ENCODE data around the gene KANSL1. TPM values are rescaled to one million over a fixed set of nuclear protein-coding genes. Genes with fewer than 3 reads are reported as not detected.

Gene KANSL1
- total RNA-seq, 1 donor from 2014 or later = 122 TPM

DNA sequence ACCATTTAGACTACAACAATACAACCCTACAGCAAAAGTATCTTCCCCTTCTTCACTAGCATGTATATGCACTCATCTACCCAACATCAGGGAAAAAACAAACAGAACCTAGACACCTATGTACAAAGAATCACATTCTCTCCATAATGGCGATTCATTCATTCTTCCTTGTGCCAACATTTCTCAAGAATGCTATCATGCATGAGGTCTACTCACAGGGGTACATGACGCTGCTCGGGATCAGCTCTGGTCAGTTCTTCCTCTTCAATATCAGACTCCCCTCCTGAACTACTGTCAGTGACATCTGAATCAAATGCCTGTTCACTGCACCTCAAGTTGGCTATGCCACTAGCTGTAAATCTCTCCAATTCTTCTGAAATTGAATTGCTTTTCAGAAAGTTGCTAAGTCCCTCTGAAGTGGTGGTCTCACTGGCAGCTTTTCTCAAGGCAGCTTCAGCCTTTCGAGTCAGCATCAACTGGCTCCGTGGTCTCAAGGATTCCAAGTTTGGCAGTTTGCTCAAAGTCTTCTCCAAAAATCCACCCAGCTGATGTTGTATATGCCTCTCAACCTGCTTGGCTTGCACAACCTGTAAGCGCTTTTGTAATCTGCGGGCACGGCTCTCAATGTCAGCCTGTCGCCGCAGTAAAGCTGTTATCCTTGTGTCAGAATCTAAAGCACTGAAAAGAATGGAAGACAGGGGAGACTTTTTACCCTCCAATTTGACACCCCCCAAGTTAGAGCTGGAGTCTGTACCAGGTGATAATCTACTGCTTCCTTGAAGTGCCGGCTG is 22.4 kb downstream of the KANSL1 start:
- no peak for DNase-seq (ENCODE audit: extremely low spot score in 2 of 2)
- peaks cover 0 to 15% of the 10 kb centered on the region in 2 donors for H3K36me3 ChIP-seq
- H3K27me3 ChIP-seq = no peaks in the 10 kb centered on the region
- intact Hi-C loops (cut with DNase I) = no loop called here
- no peak for TF ChIP-seq POLR2AphosphoS5 (IDR thresholded peaks at IDR 0.05; ENCODE audit: insufficient read depth in 1 of 2, low read depth in 1 of 2)
- TF ChIP-seq, protein P1, sequence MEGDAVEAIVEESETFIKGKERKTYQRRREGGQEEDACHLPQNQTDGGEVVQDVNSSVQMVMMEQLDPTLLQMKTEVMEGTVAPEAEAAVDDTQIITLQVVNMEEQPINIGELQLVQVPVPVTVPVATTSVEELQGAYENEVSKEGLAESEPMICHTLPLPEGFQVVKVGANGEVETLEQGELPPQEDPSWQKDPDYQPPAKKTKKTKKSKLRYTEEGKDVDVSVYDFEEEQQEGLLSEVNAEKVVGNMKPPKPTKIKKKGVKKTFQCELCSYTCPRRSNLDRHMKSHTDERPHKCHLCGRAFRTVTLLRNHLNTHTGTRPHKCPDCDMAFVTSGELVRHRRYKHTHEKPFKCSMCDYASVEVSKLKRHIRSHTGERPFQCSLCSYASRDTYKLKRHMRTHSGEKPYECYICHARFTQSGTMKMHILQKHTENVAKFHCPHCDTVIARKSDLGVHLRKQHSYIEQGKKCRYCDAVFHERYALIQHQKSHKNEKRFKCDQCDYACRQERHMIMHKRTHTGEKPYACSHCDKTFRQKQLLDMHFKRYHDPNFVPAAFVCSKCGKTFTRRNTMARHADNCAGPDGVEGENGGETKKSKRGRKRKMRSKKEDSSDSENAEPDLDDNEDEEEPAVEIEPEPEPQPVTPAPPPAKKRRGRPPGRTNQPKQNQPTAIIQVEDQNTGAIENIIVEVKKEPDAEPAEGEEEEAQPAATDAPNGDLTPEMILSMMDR (IDR thresholded peaks at IDR 0.05) = no peak
- TF ChIP-seq POLR2A (IDR thresholded peaks at IDR 0.05) = no peak
- H3K4me1 ChIP-seq = peaks cover 84% of the 10 kb centered on the region
- no peaks in the 10 kb centered on the region for H3K9me3 ChIP-seq
- H3K27ac ChIP-seq = no peak overlapping the region
- H3K4me3 ChIP-seq = no peak overlapping the region

DNA sequence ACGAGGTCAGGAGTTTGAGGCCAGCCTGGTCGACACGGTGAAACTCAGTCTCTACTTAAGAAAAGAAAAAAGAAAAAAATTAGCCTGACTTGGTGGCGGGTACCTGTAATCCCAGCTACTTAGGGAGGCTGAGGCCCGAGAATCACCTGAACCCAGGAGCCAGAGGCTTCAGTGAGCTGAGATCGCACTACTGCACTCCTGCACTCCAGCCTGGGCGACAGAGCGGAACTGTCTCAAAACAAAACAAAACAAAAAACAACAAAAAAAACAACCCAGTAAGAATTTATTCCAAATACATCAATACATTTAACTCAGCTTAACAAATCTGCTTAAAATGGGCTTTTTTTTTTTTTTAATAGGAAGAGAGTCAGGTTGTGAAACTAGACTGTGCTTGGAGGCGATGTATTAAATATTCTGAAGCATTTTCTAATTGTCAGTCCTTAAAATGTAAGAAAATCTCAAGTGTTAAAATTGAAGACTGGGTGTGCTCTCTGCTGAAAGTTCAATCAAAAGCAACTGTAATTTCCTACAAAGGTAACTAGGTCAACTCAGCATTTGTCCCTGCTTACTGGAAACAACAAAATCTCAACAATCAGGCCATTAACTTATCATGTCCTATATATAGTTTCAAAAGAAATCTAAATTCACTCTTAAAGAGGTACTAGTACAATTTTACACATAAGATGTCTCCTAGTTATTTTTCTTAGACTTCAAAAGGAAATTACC is 23.2 kb downstream of the KANSL1 start:
- H3K27ac ChIP-seq = no peak overlapping the region
- peaks cover 0 to 15% of the 10 kb centered on the region in 2 donors for H3K36me3 ChIP-seq
- no peaks in the 10 kb centered on the region for H3K27me3 ChIP-seq
- intact Hi-C loops (cut with DNase I) = no loop called here
- TF ChIP-seq POLR2AphosphoS5 (IDR thresholded peaks at IDR 0.05; ENCODE audit: insufficient read depth in 1 of 2, low read depth in 1 of 2) = no peak
- TF ChIP-seq POLR2A (IDR thresholded peaks at IDR 0.05) = no peak
- TF ChIP-seq, protein P1 (IDR thresholded peaks at IDR 0.05) = no peak
- DNase-seq (ENCODE audit: extremely low spot score in 2 of 2) = no peak
- no peak overlapping the region for H3K4me3 ChIP-seq
- peaks cover 84% of the 10 kb centered on the region for H3K4me1 ChIP-seq
- no peaks in the 10 kb centered on the region for H3K9me3 ChIP-seq

DNA sequence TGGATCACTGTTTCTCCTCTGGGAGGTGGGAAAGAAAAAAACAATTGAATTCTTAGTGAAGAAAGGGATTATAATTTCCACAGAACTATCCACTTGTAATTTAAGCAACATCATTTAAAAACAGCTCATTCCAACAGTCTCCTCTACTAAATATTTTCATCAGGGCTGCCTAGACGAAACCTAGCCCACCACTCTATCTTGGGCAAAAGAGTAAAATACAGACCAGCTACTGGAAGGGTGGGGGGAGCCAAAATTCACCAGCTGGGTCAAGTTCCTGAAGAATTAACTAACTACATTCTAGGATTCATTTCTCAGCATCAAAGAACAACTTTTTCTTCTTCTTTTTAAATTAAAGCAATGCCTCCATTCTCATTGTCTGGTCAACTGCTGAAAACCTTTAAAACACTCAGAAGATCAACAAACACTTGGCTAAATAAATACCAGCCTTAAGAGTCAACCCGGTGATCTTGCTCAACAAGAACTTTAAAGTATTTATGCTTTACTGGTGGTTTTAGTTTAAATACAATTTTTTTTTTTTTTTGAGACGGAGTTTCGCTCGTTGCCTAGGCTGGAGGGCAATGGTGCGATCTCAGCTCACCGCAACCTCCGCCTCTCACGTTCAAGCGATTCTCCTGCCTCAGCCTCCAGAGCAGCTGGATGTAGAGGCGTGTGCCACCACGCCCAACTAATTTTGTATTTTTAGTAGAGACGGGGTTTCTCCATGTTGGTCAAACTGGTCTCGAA is 25.2 kb downstream of the KANSL1 start:
- Histone ChIP-seq H3K36me3 (peaks cover 0 to 15% of the 10 kb centered on the region in 2 donors), H3K27me3 (no peaks in the 10 kb centered on the region), H3K4me3 (no peak overlapping the region), H3K4me1 (peaks cover 85% of the 10 kb centered on the region), H3K9me3 (no peaks in the 10 kb centered on the region), H3K27ac (no peak overlapping the region)
- DNase-seq (ENCODE audit: extremely low spot score in 2 of 2) = no peak
- intact Hi-C loops (cut with DNase I) = no loop called here
- TF ChIP-seq, protein P1 (IDR thresholded peaks at IDR 0.05) = no peak
- no peak for TF ChIP-seq POLR2A (IDR thresholded peaks at IDR 0.05)
- no peak for TF ChIP-seq POLR2AphosphoS5 (IDR thresholded peaks at IDR 0.05; ENCODE audit: insufficient read depth in 1 of 2, low read depth in 1 of 2)

DNA sequence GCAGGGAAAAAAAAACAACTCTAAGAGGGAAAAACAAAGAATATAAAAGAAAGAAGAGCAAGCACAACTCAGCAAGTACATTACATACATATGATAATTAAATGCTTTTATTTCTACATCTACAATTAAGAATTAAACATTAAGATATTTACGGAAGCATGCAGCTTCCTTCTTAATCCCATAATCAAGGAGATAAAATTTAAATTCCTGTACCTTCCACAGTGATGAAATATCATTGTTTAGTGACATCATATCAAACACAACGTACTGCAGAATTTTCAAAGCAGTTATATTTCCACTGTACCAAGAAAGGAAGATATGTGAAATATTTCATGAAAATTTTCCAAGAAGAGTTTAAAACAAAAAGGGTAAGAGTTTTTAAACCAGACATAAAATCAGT is 26.0 kb downstream of the KANSL1 start:
- no peaks in the 10 kb centered on the region for H3K27me3 ChIP-seq
- H3K27ac ChIP-seq = no peak overlapping the region
- peaks cover 85% of the 10 kb centered on the region for H3K4me1 ChIP-seq
- peaks cover 0 to 15% of the 10 kb centered on the region in 2 donors for H3K36me3 ChIP-seq
- no peak overlapping the region for H3K4me3 ChIP-seq
- intact Hi-C loops (cut with DNase I) = no loop called here
- no peaks in the 10 kb centered on the region for H3K9me3 ChIP-seq
- no peak for DNase-seq (ENCODE audit: extremely low spot score in 2 of 2)
- TF ChIP-seq POLR2A (IDR thresholded peaks at IDR 0.05) (no peak), POLR2AphosphoS5 (IDR thresholded peaks at IDR 0.05; ENCODE audit: insufficient read depth in 1 of 2, low read depth in 1 of 2) (no peak)
- TF ChIP-seq, protein P1 (IDR thresholded peaks at IDR 0.05) = no peak

All from vagina (tissue), 2 donors.